Sigmoid colon (tissue), 7 donors: Measurements from ENCODE around the gene EME2. TPM values are rescaled to one million over a fixed set of nuclear protein-coding genes. Genes with fewer than 3 reads are reported as not detected.
"Not testable (repeated sequence)": the region's sequence is repeated elsewhere in the genome, so short reads cannot be mapped to it uniquely, and the experiment has no call there.

Experiments
- DNase-seq: peaks from one replicate; pipeline ENCODE4 v3.0.0-alpha.2; 2019
- H3K27ac ChIP-seq, 4 donors: fragments of 200-600 bp; sonication (generic); one replicate each; pipeline ENCODE4 v1.5.1; 2016 to 2019; ENCODE audit warnings: mild to moderate bottlenecking in 1 of 4
- H3K27me3 ChIP-seq, 3 donors: fragments of 200-600 bp; sonication (generic); one replicate each; pipeline ENCODE4 v1.5.1; 2019; ENCODE audit warnings: mild to moderate bottlenecking in 1 of 3
- H3K36me3 ChIP-seq, 4 donors: fragments of 200-600 bp; sonication (generic); one replicate each; pipeline ENCODE4 v1.5.1; 2016 to 2019
- H3K4me1 ChIP-seq, 4 donors: fragments of 200-600 bp; sonication (generic); one replicate each; pipeline ENCODE4 v1.5.1; 2017 to 2019
- H3K4me3 ChIP-seq, 4 donors: fragments of 200-600 bp; sonication (generic); one replicate each; pipeline ENCODE4 v1.5.1; 2017 to 2019; ENCODE audit warnings: mild to moderate bottlenecking in 2 of 4, moderate library complexity in 1 of 4
- H3K9me3 ChIP-seq, 4 donors: fragments of 200-600 bp in 3 of 4; sonication (generic) in 3 of 4; one replicate each; pipeline versions ENCODE4 v1.5.1 to v1.6.1; 2013 to 2019
- EP300 ChIP-seq, 4 donors: sonication (generic); formaldehyde crosslinking; IDR thresholded peaks; one replicate each; pipeline ENCODE4 v1.6.1; 2017; ENCODE audit warnings: antibody characterized with exemption in 4 of 4
- POLR2A ChIP-seq, 2 donors: fragments of 450-650 bp; IDR thresholded peaks; one replicate each; pipeline ENCODE4 v1.6.1; 2016; ENCODE audit warnings: antibody characterized with exemption in 2 of 2, mild to moderate bottlenecking in 2 of 2, moderate library complexity in 2 of 2
- POLR2AphosphoS5 ChIP-seq, 4 donors: sonication (generic); formaldehyde crosslinking; IDR thresholded peaks; one replicate each; pipeline ENCODE4 v1.6.1; 2017; ENCODE audit warnings: antibody characterized with exemption in 4 of 4
- WGBS, 2 donors: extraction: QIAGEN DNeasy Blood & Tissue Kit; methylation state at CpG; one replicate each; pipeline ENCODE4 v1.1.7; 2013; 5-methylcytosine and 5-hydroxymethylcytosine counted together
- intact Hi-C: fragments of 100-400 bp; cut with DNase I; formaldehyde crosslinking; loops from one replicate; pipeline ENCODE4 v1.15.1; 2023
- polyA plus RNA-seq, 3 donors: library from polyadenylated mRNA; stranded (reverse); fragments of 200-250 nt; gene quantifications; one replicate each; pipeline ENCODE4 v1.2.3, GENCODE V29; 2013
- total RNA-seq, 4 donors: library from RNA; depleted of rRNA; stranded (reverse); fragments of >200 nt; gene quantifications; one replicate each; pipeline ENCODE4 v1.1.0, GENCODE V29; 2016
- TF ChIP-seq, protein P1 (sequence below), 4 experiments: fragments of 450-650 bp in 3 of 4; fragments of 200-600 bp in 1 of 4; IDR thresholded peaks; one replicate each; pipeline ENCODE4 v1.5.1; 2016 to 2019; ENCODE audit warnings: antibody characterized with exemption in 4 of 4, mild to moderate bottlenecking in 3 of 4, moderate library complexity in 2 of 4
- donor health status: healthy with polysubstance abuse.
- donor health status: Bipolar disorder and iron deficiency.
- donor health status: healthy.

EME2 gene
- total and polyA plus RNA-seq, 7 donors = 1.8 to 17.1 (median 5.2) TPM

DNA sequence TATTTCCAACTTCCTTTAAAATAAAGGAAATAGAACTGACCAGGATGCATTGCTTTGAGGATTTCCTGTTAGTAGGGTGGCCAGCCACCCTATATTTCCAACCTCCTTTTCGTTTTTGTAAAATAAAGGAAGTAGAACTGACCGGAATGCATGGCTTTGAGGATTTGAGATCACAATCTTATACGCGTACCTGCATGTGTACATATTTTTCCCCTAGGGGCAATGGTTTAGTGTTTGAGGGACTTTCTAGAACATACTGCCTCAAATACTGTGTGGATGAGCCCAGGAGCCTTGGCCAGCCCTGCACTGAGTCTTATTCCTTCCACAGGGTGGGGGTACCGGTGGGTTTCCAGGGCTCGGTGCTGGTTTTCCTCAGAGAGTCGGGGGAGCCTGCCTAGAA lies 41.0 kb upstream of the EME2 start:
- no peak for DNase-seq
- WGBS, 2 donors = 79 to 80% methylated on average over 7 of the region's 7 CpGs
- TF ChIP-seq EP300 (IDR thresholded peaks at IDR 0.05) = no peak
- no peak for TF ChIP-seq POLR2A (IDR thresholded peaks at IDR 0.05)
- no peak for TF ChIP-seq POLR2AphosphoS5 (IDR thresholded peaks at IDR 0.05)
- TF ChIP-seq, protein P1, sequence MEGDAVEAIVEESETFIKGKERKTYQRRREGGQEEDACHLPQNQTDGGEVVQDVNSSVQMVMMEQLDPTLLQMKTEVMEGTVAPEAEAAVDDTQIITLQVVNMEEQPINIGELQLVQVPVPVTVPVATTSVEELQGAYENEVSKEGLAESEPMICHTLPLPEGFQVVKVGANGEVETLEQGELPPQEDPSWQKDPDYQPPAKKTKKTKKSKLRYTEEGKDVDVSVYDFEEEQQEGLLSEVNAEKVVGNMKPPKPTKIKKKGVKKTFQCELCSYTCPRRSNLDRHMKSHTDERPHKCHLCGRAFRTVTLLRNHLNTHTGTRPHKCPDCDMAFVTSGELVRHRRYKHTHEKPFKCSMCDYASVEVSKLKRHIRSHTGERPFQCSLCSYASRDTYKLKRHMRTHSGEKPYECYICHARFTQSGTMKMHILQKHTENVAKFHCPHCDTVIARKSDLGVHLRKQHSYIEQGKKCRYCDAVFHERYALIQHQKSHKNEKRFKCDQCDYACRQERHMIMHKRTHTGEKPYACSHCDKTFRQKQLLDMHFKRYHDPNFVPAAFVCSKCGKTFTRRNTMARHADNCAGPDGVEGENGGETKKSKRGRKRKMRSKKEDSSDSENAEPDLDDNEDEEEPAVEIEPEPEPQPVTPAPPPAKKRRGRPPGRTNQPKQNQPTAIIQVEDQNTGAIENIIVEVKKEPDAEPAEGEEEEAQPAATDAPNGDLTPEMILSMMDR (IDR thresholded peaks at IDR 0.05) = no peak
- peaks cover 30 to 70% (median 52%) of the 10 kb centered on the region in 4 donors for H3K36me3 ChIP-seq
- H3K9me3 ChIP-seq = no peaks in the 10 kb centered on the region
- no peak overlapping the region for H3K4me3 ChIP-seq
- no peaks in the 10 kb centered on the region for H3K27me3 ChIP-seq
- H3K27ac ChIP-seq = no peak overlapping the region
- H3K4me1 ChIP-seq = no peaks in the 10 kb centered on the region
- intact Hi-C loops = no loop called here

- intact Hi-C loops = no loop called here
- no peak overlapping the region for H3K27ac ChIP-seq
- H3K36me3 ChIP-seq = peaks cover 30 to 66% (median 49%) of the 10 kb centered on the region in 4 donors
- DNase-seq = no peak
- no peaks in the 10 kb centered on the region for H3K27me3 ChIP-seq
- H3K4me1 ChIP-seq = no peaks in the 10 kb centered on the region
- no peaks in the 10 kb centered on the region for H3K9me3 ChIP-seq
- 91 to 93% methylated on average over 14 of the region's 14 CpGs for WGBS, 2 donors
- no peak overlapping the region for H3K4me3 ChIP-seq
- TF ChIP-seq POLR2AphosphoS5 (IDR thresholded peaks at IDR 0.05) (no peak), POLR2A (IDR thresholded peaks at IDR 0.05) (no peak), EP300 (IDR thresholded peaks at IDR 0.05) (no peak)
- TF ChIP-seq, protein P1 (IDR thresholded peaks at IDR 0.05) = no peak
Observed at GRCh38 chr16:1732071-1732470, 40.5 kb upstream of the EME2 start.

- DNase-seq, H3K27me3 ChIP-seq, H3K4me3 ChIP-seq, intact Hi-C loops, H3K9me3 ChIP-seq, H3K4me1 ChIP-seq, H3K27ac ChIP-seq: not testable (repeated sequence)
- 90 to 94% methylated on average over 21 of the region's 21 CpGs for WGBS, 2 donors
- peaks cover 30 to 62% (median 48%) of the 10 kb centered on the region in 4 donors for H3K36me3 ChIP-seq
Observed at GRCh38 chr16:1732551-1732987, 40.0 kb upstream of the EME2 start.

- no peak for TF ChIP-seq POLR2AphosphoS5 (IDR thresholded peaks at IDR 0.05)
- no peak for TF ChIP-seq POLR2A (IDR thresholded peaks at IDR 0.05)
- TF ChIP-seq, protein P1 (IDR thresholded peaks at IDR 0.05) = no peak
- no peak for TF ChIP-seq EP300 (IDR thresholded peaks at IDR 0.05)
- no peaks in the 10 kb centered on the region for H3K4me1 ChIP-seq
- H3K27ac ChIP-seq = no peak overlapping the region
- intact Hi-C loops = no loop called here
- H3K27me3 ChIP-seq = no peaks in the 10 kb centered on the region
- WGBS, 2 donors = 96% methylated on average over 22 of the region's 22 CpGs
- H3K4me3 ChIP-seq = no peak overlapping the region
- no peaks in the 10 kb centered on the region for H3K9me3 ChIP-seq
- no peak for DNase-seq
- peaks cover 27 to 47% (median 37%) of the 10 kb centered on the region in 4 donors for H3K36me3 ChIP-seq
Observed at GRCh38 chr16:1734123-1734522, 38.5 kb upstream of the EME2 start.

DNA sequence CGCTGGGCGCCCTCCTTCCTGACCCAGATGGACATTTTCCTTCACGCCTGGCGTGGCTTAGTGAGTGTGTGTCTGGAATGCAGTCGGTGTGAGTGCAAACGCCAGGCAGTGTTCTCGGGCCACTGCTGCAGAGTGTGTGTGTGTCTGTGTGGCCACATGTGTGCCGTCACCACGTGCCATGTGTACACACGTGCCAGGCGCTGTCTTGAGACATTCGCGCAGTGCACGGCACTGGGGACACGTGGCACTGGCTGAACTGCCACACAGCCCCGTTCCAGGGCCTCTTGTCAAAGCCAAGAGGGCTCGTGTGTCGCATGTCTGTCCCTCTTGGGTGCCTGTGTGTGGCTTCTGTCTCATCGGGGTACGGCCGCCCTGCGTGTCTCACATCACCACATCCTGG lies 37.8 kb upstream of the EME2 start:
- WGBS, 2 donors = 98% methylated on average over 22 of the region's 22 CpGs
- Histone ChIP-seq H3K4me1 (no peaks in the 10 kb centered on the region), H3K27ac (no peak overlapping the region), H3K36me3 (peaks cover 21 to 40% (median 31%) of the 10 kb centered on the region in 4 donors), H3K27me3 (no peaks in the 10 kb centered on the region), H3K9me3 (no peaks in the 10 kb centered on the region), H3K4me3 (no peak overlapping the region)
- TF ChIP-seq POLR2AphosphoS5 (IDR thresholded peaks at IDR 0.05) (no peak), POLR2A (IDR thresholded peaks at IDR 0.05) (no peak), EP300 (IDR thresholded peaks at IDR 0.05) (no peak)
- TF ChIP-seq, protein P1 (IDR thresholded peaks at IDR 0.05) = no peak
- intact Hi-C loops = no loop called here
- no peak for DNase-seq
